GM23338 (cell line): ENCODE measurements around the gene RNF4. TPM values are rescaled to one million over a fixed set of nuclear protein-coding genes. Genes with fewer than 3 reads are reported as not detected.

Experiments used
- ATAC-seq: fragments of 200-7000 bp; cut with Tn5 transposase; 3 replicates; pipeline ENCODE4 v1.9.1; 2020
- DNase-seq: peaks from one replicate; pipeline ENCODE4 v3.0.0-alpha.2; 2015; ENCODE audit warnings: low spot score
- H2AFZ ChIP-seq: fragments of 200-600 bp; sonication (generic); 2 replicates; pipeline ENCODE4 v1.8.0; 2016; ENCODE audit warnings: antibody characterized with exemption, mild to moderate bottlenecking, moderate library complexity
- H3F3A ChIP-seq: fragments of 200-600 bp; sonication (generic); replicated peaks from 2 replicates; pipeline ENCODE4 v1.8.0; 2017; ENCODE audit warnings: antibody characterized with exemption, mixed run types, low read depth
- H3K27ac ChIP-seq: fragments of 200-600 bp; sonication (generic); 2 replicates; pipeline ENCODE4 v1.6.1; 2016; ENCODE audit warnings: low read depth
- H3K27me3 ChIP-seq: fragments of 200-600 bp; sonication (generic); 2 replicates; pipeline ENCODE4 v1.8.0; 2016; ENCODE audit warnings: mild to moderate bottlenecking, mixed run types, moderate library complexity; ENCODE audit not compliant: insufficient read depth
- H3K36me3 ChIP-seq: fragments of 200-600 bp; sonication (generic); 2 replicates; pipeline ENCODE4 v1.8.0; 2016; ENCODE audit warnings: mild to moderate bottlenecking; ENCODE audit not compliant: insufficient read depth
- H3K4me1 ChIP-seq: fragments of 200-600 bp; sonication (generic); 2 replicates; pipeline ENCODE4 v1.8.0; 2016; ENCODE audit warnings: mild to moderate bottlenecking, moderate library complexity; ENCODE audit not compliant: insufficient read depth
- H3K4me2 ChIP-seq: fragments of 200-600 bp; sonication (generic); 2 replicates; pipeline ENCODE4 v1.7.1; 2017; ENCODE audit warnings: mixed run types
- H3K4me3 ChIP-seq: fragments of 200-600 bp; sonication (generic); 2 replicates; pipeline ENCODE4 v1.6.1; 2016; ENCODE audit warnings: mixed run types
- H3K79me2 ChIP-seq: fragments of 200-600 bp; sonication (generic); replicated peaks from 2 replicates; pipeline ENCODE4 v1.8.0; 2017; ENCODE audit warnings: mild to moderate bottlenecking; ENCODE audit not compliant: insufficient read depth
- H3K9me2 ChIP-seq: fragments of 200-600 bp; sonication (generic); 2 replicates; pipeline ENCODE4 v1.8.0; 2017; ENCODE audit not compliant: insufficient read depth
- H4K20me1 ChIP-seq: fragments of 200-600 bp; sonication (generic); replicated peaks from 2 replicates; pipeline ENCODE4 v1.8.0; 2017; ENCODE audit warnings: mild to moderate bottlenecking; ENCODE audit not compliant: insufficient read depth
- H3K27ac Mint-ChIP-seq: 2 replicates; pipeline ENCODE4 v1.8.0; 2020; ENCODE audit warnings: inconsistent platforms, mild to moderate bottlenecking, moderate library complexity, mixed read lengths
- H3K27me3 Mint-ChIP-seq: 3 replicates; pipeline ENCODE4 v1.8.0; 2022; ENCODE audit warnings: low read depth, mild to moderate bottlenecking, moderate library complexity, mixed read lengths, inconsistent platforms; ENCODE audit not compliant: insufficient read depth, poor library complexity
- H3K36me3 Mint-ChIP-seq: 3 replicates; pipeline ENCODE4 v1.8.0; 2021; ENCODE audit warnings: low read depth, mild to moderate bottlenecking, inconsistent platforms, moderate library complexity, mixed read lengths
- H3K4me1 Mint-ChIP-seq: 3 replicates; pipeline ENCODE4 v1.8.0; 2020; ENCODE audit warnings: mild to moderate bottlenecking, inconsistent platforms, mixed read lengths
- H3K4me3 Mint-ChIP-seq: 3 replicates; pipeline ENCODE4 v1.8.0; 2021; ENCODE audit warnings: moderate library complexity, mild to moderate bottlenecking, inconsistent platforms, mixed read lengths
- H3K9me3 Mint-ChIP-seq: 3 replicates; pipeline ENCODE4 v1.8.0; 2020; ENCODE audit warnings: moderate library complexity, mild to moderate bottlenecking, inconsistent platforms, mixed read lengths
- EZH2phosphoT487 ChIP-seq: fragments of 200-600 bp; sonication (generic); IDR thresholded peaks from one replicate; pipeline ENCODE4 v1.8.1; 2018; ENCODE audit warnings: antibody characterized with exemption; ENCODE audit not compliant: unreplicated experiment
- JUNB ChIP-seq: IDR thresholded peaks from one replicate; pipeline ENCODE4 v1.6.1; 2016; ENCODE audit warnings: antibody characterized with exemption; ENCODE audit not compliant: unreplicated experiment
- POLR2AphosphoS5 ChIP-seq: IDR thresholded peaks from 2 replicates; pipeline ENCODE4 v1.6.1; 2016; ENCODE audit warnings: antibody characterized with exemption, low read depth
- STAT1 ChIP-seq: IDR thresholded peaks from one replicate; pipeline ENCODE4 v1.6.1; 2016; ENCODE audit warnings: antibody characterized with exemption; ENCODE audit not compliant: unreplicated experiment
- ZNF114 ChIP-seq: fragments of 250-450 bp; sonication (Bioruptor Pico); IDR thresholded peaks from 2 replicates; pipeline ENCODE4 v1.5.0; 2020; ENCODE audit warnings: mild to moderate bottlenecking, moderate library complexity
- ZNF331 ChIP-seq: fragments of 250-450 bp; sonication (Bioruptor Pico); IDR thresholded peaks from 2 replicates; pipeline ENCODE4 v1.5.0; 2020; ENCODE audit warnings: low read depth, mild to moderate bottlenecking, moderate library complexity
- polyA plus RNA-seq: library from polyadenylated mRNA; unstranded; fragments of >200 nt; fragmentation: Nextera tagmentation; extraction: Ambion mirVana; gene quantifications from 2 replicates; pipeline ENCODE4 v1.2.1, GENCODE V29; 2016
- total RNA-seq: library from RNA; depleted of rRNA; stranded (reverse); fragments of >200 nt; shearing (Covaris generic); gene quantifications from 2 replicates; pipeline ENCODE4 v1.2.3, GENCODE V29; 2014
- TF ChIP-seq, protein P1 (sequence below): IDR thresholded peaks from 2 replicates; pipeline ENCODE4 v1.6.1; 2016; ENCODE audit warnings: antibody characterized with exemption
- TF ChIP-seq, protein P2 (sequence below): IDR thresholded peaks from one replicate; pipeline ENCODE4 v1.6.1; 2018; ENCODE audit warnings: antibody characterized with exemption; ENCODE audit not compliant: unreplicated experiment
- TF ChIP-seq, protein P3 (sequence below), 2 experiments: fragments of 200-600 bp in 1 of 2; sonication (generic) in 1 of 2; conservative IDR thresholded peaks; 2 replicates each; pipeline versions ENCODE4 v1.5.1 to v1.6.1; 2016 to 2017; ENCODE audit warnings: antibody characterized with exemption in 2 of 2, low read depth in 2 of 2, mild to moderate bottlenecking in 2 of 2, moderate library complexity in 1 of 2

RNF4 gene
- total and polyA plus RNA-seq, 2 experiments from 2014 or later: 47.7 to 77.2 TPM

DNA sequence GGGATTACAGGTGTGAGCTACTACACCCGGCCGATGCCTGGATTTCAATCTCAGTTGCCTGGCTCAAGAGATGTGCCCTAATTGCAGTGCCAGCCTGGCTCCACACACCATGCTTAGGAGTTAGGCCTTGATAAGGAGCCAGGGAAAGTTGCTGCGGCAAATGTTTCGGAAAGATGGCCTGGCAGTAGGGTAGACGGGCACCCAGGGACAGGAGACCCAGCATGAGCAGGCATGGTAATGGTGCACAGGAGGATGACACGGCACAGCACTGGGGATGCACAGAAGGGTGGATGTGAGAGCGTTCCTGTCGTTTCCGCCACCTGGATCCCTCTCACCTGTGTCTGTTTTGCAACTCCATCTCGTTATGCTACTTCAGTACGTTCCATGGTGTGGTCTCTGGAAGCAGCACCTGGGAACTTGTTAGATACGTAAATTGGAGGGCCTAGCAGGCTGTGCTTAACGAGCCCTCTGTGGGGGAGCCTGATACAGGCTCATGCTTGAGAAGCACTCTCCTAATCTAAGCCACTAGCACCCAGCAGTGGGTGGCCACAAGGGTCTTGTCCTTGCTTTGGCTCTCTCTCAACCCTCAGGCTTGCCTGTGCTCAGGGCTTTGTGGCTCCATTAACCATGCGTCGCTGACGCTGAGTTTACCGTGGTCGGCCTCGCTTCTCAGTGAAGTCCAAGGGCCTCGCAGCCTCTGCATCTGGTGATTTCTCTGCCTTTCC is 20.3 kb downstream of the RNF4 start:
- peaks cover 51% of the 10 kb centered on the region for H3K36me3 Mint-ChIP-seq
- Histone ChIP-seq H3K9me2 (no peaks in the 10 kb centered on the region), H4K20me1 (peaks cover 82% of the 10 kb centered on the region), H3K36me3 (peaks cover 26% of the 10 kb centered on the region), H3K4me1 (peaks cover 19% of the 10 kb centered on the region), H3K79me2 (peaks cover 99% of the 10 kb centered on the region), H3K27me3 (no peaks in the 10 kb centered on the region), H3K27ac (peak overlapping the region; percentile 63), H2AFZ (no peak overlapping the region), H3K4me3 (no peak overlapping the region), H3F3A (peaks cover 15% of the 10 kb centered on the region; the same call in 1 of the 2 replicates), H3K4me2 (no peak overlapping the region)
- TF ChIP-seq POLR2AphosphoS5 (no peak), JUNB (no peak)
- TF ChIP-seq, protein P1, sequence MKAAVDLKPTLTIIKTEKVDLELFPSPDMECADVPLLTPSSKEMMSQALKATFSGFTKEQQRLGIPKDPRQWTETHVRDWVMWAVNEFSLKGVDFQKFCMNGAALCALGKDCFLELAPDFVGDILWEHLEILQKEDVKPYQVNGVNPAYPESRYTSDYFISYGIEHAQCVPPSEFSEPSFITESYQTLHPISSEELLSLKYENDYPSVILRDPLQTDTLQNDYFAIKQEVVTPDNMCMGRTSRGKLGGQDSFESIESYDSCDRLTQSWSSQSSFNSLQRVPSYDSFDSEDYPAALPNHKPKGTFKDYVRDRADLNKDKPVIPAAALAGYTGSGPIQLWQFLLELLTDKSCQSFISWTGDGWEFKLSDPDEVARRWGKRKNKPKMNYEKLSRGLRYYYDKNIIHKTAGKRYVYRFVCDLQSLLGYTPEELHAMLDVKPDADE: no peak
- peak overlapping the region; percentile 72 for H3K27ac Mint-ChIP-seq
- DNase-seq (peak; percentile 17), ATAC-seq (peak; percentile 38)
- H3K4me3 Mint-ChIP-seq: no peak overlapping the region
- H3K4me1 Mint-ChIP-seq: peaks cover 32% of the 10 kb centered on the region
- H3K27me3 Mint-ChIP-seq: peaks cover 5% of the 10 kb centered on the region
- no peaks in the 10 kb centered on the region for H3K9me3 Mint-ChIP-seq

DNA sequence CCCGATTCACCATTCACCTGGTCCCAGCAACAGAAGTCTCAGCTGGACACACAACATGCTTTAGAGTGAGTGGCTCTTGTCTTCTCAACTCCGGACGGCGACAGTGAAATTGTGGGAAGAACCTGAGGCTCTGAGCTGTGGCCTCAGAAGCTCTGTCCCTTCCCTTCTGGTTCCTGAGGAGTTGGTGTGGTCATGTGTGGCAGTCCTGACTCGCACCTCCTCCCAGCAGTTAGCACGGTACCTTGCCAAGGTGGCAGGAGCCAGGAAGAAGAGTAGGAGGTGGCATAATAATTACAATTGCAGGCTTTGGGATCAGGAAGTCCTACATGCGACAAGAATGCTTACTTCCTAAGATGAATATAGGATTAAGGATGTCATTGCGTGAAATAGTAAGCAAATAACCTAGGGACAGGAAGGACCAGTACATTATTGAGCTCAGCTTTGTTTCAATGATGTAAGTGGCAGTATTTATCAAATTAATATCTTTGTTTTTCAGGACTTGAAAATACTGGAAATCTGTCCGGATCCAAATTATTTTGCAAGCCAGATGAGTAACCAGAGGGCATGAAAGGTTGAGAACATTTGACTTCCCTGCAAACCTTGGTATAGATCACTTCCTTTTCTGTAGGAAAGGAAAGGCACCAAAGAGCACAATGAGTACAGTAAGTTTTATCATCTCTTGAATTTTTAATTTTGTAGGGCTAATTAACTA is 21.1 kb downstream of the RNF4 start:
- Mint-ChIP-seq H3K36me3 (peaks cover 56% of the 10 kb centered on the region), H3K4me3 (no peak overlapping the region), H3K9me3 (no peaks in the 10 kb centered on the region), H3K4me1 (peaks cover 26% of the 10 kb centered on the region), H3K27me3 (peaks cover 5% of the 10 kb centered on the region), H3K27ac (peak overlapping the region; percentile 72)
- ATAC-seq: no peak
- peaks cover 80% of the 10 kb centered on the region for H4K20me1 ChIP-seq
- peaks cover 99% of the 10 kb centered on the region for H3K79me2 ChIP-seq
- no peaks in the 10 kb centered on the region for H3K9me2 ChIP-seq
- peaks cover 11% of the 10 kb centered on the region for H3K4me1 ChIP-seq
- DNase-seq: no peak
- no peak overlapping the region for H2AFZ ChIP-seq
- H3K4me2 ChIP-seq: no peak overlapping the region
- H3K27me3 ChIP-seq: no peaks in the 10 kb centered on the region
- H3K4me3 ChIP-seq: no peak overlapping the region
- H3K27ac ChIP-seq: peak overlapping the region; percentile 63; the same call in 1 of the 2 replicates
- peaks cover 29% of the 10 kb centered on the region for H3K36me3 ChIP-seq
- H3F3A ChIP-seq: peaks cover 15% of the 10 kb centered on the region; the same call in 1 of the 2 replicates
- TF ChIP-seq ZNF331 (CRISPR knock-in tag) (no peak), JUNB (no peak), POLR2AphosphoS5 (no peak), ZNF114 (no peak), STAT1 (no peak), EZH2phosphoT487 (no peak)
- TF ChIP-seq, protein P1: no peak
- TF ChIP-seq, protein P2, sequence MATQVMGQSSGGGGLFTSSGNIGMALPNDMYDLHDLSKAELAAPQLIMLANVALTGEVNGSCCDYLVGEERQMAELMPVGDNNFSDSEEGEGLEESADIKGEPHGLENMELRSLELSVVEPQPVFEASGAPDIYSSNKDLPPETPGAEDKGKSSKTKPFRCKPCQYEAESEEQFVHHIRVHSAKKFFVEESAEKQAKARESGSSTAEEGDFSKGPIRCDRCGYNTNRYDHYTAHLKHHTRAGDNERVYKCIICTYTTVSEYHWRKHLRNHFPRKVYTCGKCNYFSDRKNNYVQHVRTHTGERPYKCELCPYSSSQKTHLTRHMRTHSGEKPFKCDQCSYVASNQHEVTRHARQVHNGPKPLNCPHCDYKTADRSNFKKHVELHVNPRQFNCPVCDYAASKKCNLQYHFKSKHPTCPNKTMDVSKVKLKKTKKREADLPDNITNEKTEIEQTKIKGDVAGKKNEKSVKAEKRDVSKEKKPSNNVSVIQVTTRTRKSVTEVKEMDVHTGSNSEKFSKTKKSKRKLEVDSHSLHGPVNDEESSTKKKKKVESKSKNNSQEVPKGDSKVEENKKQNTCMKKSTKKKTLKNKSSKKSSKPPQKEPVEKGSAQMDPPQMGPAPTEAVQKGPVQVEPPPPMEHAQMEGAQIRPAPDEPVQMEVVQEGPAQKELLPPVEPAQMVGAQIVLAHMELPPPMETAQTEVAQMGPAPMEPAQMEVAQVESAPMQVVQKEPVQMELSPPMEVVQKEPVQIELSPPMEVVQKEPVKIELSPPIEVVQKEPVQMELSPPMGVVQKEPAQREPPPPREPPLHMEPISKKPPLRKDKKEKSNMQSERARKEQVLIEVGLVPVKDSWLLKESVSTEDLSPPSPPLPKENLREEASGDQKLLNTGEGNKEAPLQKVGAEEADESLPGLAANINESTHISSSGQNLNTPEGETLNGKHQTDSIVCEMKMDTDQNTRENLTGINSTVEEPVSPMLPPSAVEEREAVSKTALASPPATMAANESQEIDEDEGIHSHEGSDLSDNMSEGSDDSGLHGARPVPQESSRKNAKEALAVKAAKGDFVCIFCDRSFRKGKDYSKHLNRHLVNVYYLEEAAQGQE: no peak
- TF ChIP-seq, protein P3, sequence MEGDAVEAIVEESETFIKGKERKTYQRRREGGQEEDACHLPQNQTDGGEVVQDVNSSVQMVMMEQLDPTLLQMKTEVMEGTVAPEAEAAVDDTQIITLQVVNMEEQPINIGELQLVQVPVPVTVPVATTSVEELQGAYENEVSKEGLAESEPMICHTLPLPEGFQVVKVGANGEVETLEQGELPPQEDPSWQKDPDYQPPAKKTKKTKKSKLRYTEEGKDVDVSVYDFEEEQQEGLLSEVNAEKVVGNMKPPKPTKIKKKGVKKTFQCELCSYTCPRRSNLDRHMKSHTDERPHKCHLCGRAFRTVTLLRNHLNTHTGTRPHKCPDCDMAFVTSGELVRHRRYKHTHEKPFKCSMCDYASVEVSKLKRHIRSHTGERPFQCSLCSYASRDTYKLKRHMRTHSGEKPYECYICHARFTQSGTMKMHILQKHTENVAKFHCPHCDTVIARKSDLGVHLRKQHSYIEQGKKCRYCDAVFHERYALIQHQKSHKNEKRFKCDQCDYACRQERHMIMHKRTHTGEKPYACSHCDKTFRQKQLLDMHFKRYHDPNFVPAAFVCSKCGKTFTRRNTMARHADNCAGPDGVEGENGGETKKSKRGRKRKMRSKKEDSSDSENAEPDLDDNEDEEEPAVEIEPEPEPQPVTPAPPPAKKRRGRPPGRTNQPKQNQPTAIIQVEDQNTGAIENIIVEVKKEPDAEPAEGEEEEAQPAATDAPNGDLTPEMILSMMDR (conservative IDR thresholded peaks at IDR 0.05; ENCODE audit: low read depth in 2 of 2): no peak
